GM12878 (cell line): ENCODE results near the gene ENPP7. TPM values are rescaled to one million over a fixed set of nuclear protein-coding genes. Genes with fewer than 3 reads are reported as not detected.

ENCODE experiments used
- ATAC-seq: fragments of 200-7000 bp; cut with Tn5 transposase; 3 replicates; pipeline ENCODE4 v1.9.1; 2020; ENCODE audit warnings: mild to moderate bottlenecking, moderate library complexity
- BruUV-seq: library from RNA; stranded (reverse); fragments of 400-500 nt; replicated peaks from 2 replicates; lab custom pipeline; 2021; lab: Mats Ljungman, UMichigan
- CTCF ChIA-PET: fragments of 300-600 bp; sonication (Branson Sonifier 250); formaldehyde crosslinking; extraction: SDS; loops from one replicate; lab custom pipeline; 2021; ENCODE audit warnings: inconsistent platforms; lab: Yijun Ruan, JAX
- POLR2A ChIA-PET: fragments of 350-600 bp; formaldehyde crosslinking; extraction: SDS; loops from one replicate; lab custom pipeline; 2021; ENCODE audit warnings: inconsistent platforms; lab: Charles Lee
- RAD21 ChIA-PET: fragments of 300-600 bp; sonication (Branson Sonifier 250); formaldehyde crosslinking; loops from one replicate; lab custom pipeline; 2023; ENCODE audit warnings: antibody characterized with exemption; ENCODE audit not compliant: unreplicated experiment; lab: Charles Lee
- SMC1A ChIA-PET: fragments of 300-600 bp; sonication (Branson Sonifier 250); formaldehyde crosslinking; loops from one replicate; lab custom pipeline; 2023; ENCODE audit not compliant: unreplicated experiment, uncharacterized antibody; lab: Charles Lee
- DNase-seq: peaks from one replicate; pipeline ENCODE4 v3.0.0-alpha.2; 2011; ENCODE audit warnings: low read depth, low spot score
- FAIRE-seq: peaks from 3 replicates; lab custom pipeline; 2011; peaks lifted over from hg19 to GRCh38; lab: Jason Lieb, UNC
- H2AFZ ChIP-seq: 2 replicates; pipeline ENCODE4 v1.6.0; 2011; ENCODE audit warnings: low read depth, low read length, control low read depth; ENCODE audit not compliant: control insufficient read depth
- H3K27ac ChIP-seq: 2 replicates; pipeline ENCODE4 v1.5.1; 2011; ENCODE audit warnings: control low read depth; ENCODE audit not compliant: control insufficient read depth, insufficient read depth
- H3K27me3 ChIP-seq, 2 experiments: replicated peaks in 1 of 2; 2 replicates each; pipeline versions ENCODE4 v1.6.0 to v1.6.1; 2011; ENCODE audit warnings: low read length in 1 of 2; ENCODE audit not compliant: control insufficient read depth in 2 of 2, insufficient read depth in 2 of 2
- H3K36me3 ChIP-seq, 2 experiments: 2 replicates each; pipeline ENCODE4 v1.5.1; 2011; ENCODE audit warnings: low read length in 1 of 2; ENCODE audit not compliant: control insufficient read depth in 2 of 2, insufficient read depth in 2 of 2
- H3K4me1 ChIP-seq: 2 replicates; pipeline ENCODE4 v1.6.1; 2011; ENCODE audit warnings: mild to moderate bottlenecking, low read length, moderate library complexity, mixed read lengths; ENCODE audit not compliant: control insufficient read depth, insufficient read depth
- H3K4me2 ChIP-seq: 2 replicates; pipeline ENCODE4 v1.6.0; 2011; ENCODE audit warnings: control low read depth; ENCODE audit not compliant: control insufficient read depth, insufficient read depth
- H3K4me3 ChIP-seq: fragments of 200-600 bp; sonication (generic); 2 replicates; pipeline ENCODE4 v1.5.1; 2016
- H3K79me2 ChIP-seq: 2 replicates; pipeline ENCODE4 v1.6.0; 2011; ENCODE audit warnings: low read length; ENCODE audit not compliant: control insufficient read depth, insufficient read depth
- H3K9ac ChIP-seq: 2 replicates; pipeline ENCODE4 v1.8.0; 2011; ENCODE audit warnings: low read length, control low read depth, mixed read lengths; ENCODE audit not compliant: control insufficient read depth, insufficient read depth
- H3K9me3 ChIP-seq: replicated peaks from 3 replicates; pipeline ENCODE4 v1.5.1; 2011; ENCODE audit warnings: mild to moderate bottlenecking, low read length; ENCODE audit not compliant: control insufficient read depth, insufficient read depth
- H4K20me1 ChIP-seq: 2 replicates; pipeline ENCODE4 v1.6.0; 2011; ENCODE audit not compliant: control insufficient read depth, insufficient read depth
- EGR1 ChIP-seq, 2 experiments: IDR thresholded peaks; 1 replicate in 1 of 2; 2 replicates in 1 of 2; pipeline ENCODE4 v1.6.1; 2011 to 2012; ENCODE audit warnings: low read depth in 2 of 2, low read length in 2 of 2, borderline replicate concordance in 1 of 2, mild to moderate bottlenecking in 1 of 2, moderate library complexity in 1 of 2
- FOXM1 ChIP-seq: IDR thresholded peaks from 2 replicates; pipeline ENCODE4 v1.6.1; 2012; ENCODE audit warnings: low read depth, mild to moderate bottlenecking, inconsistent platforms, low read length, moderate library complexity
- LARP7 ChIP-seq: fragments of 450-650 bp; IDR thresholded peaks from 2 replicates; pipeline ENCODE4 v1.6.1; 2017; ENCODE audit warnings: mild to moderate bottlenecking
- MEF2A ChIP-seq: IDR thresholded peaks from 2 replicates; pipeline ENCODE4 v1.6.1; 2011; ENCODE audit warnings: low read depth, mild to moderate bottlenecking, low read length, moderate library complexity; ENCODE audit not compliant: insufficient read depth
- NFIC ChIP-seq: IDR thresholded peaks from 2 replicates; pipeline ENCODE4 v1.6.1; 2012; ENCODE audit warnings: low read depth, mild to moderate bottlenecking, inconsistent platforms, low read length, moderate library complexity
- RCOR1 ChIP-seq: conservative IDR thresholded peaks from 2 replicates; pipeline ENCODE4 v1.6.1; 2012; ENCODE audit warnings: low read depth, low read length, improper control_type of control experiment
- SIX5 ChIP-seq: IDR thresholded peaks from 2 replicates; pipeline ENCODE4 v1.6.1; 2011; ENCODE audit warnings: mild to moderate bottlenecking, low read depth, low read length, moderate library complexity; ENCODE audit not compliant: severe bottlenecking
- SMAD5 ChIP-seq: IDR thresholded peaks from 2 replicates; pipeline ENCODE4 v1.6.1; 2016; ENCODE audit warnings: antibody characterized with exemption, low read depth
- ZNF622 ChIP-seq: fragments of 450-650 bp; IDR thresholded peaks from 2 replicates; pipeline ENCODE4 v1.6.1; 2017; ENCODE audit warnings: mild to moderate bottlenecking, inconsistent platforms
- WGBS: methylation state at CpG from one replicate; pipeline ENCODE4 v1.1.6; 2016; ENCODE audit warnings: low lambda C conversion rate; ENCODE audit not compliant: insufficient replicate concordance, insufficient coverage; ENCODE audit errors: missing lambda C conversion rate; 5-methylcytosine and 5-hydroxymethylcytosine counted together
- in situ Hi-C: fragments of 300-500 bp; cut with MboI; formaldehyde crosslinking; loops from 9 replicates; pipeline ENCODE4 v1.14.3; 2018; ENCODE audit warnings: mixed read lengths
- intact Hi-C: fragments of 100-400 bp; cut with micrococcal nuclease; formaldehyde crosslinking; loops from one replicate; pipeline ENCODE4 v1.14.2; 2022; ENCODE audit not compliant: unreplicated experiment
- polyA plus RNA-seq, 11 experiments: library from polyadenylated mRNA; depleted of rRNA in 4 of 11; unstranded in 6 of 11; stranded (reverse) in 5 of 11; fragments of >200 nt; fragmentation: Nextera tagmentation in 4 of 11; fragmentation: Illumina TruSeq in 1 of 11; extraction: Ambion mirVana in 4 of 11; extraction: Trizol in 1 of 11; gene quantifications; 1 replicate in 1 of 11; 2 replicates in 10 of 11; pipeline versions ENCODE4 v1.2.1 to v1.2.3, GENCODE V29; 2011 to 2016; ENCODE audit warnings: inconsistent platforms in 2 of 11, missing spikeins in 2 of 11, low read depth in 1 of 11
- total RNA-seq, 4 experiments: library from RNA; depleted of rRNA in 3 of 4; stranded (reverse); fragments of >200 nt in 3 of 4; fragmentation: Illumina TruSeq in 1 of 4; extraction: Trizol in 1 of 4; gene quantifications; 2 replicates each; pipeline versions ENCODE4 v1.2.1 to v1.2.3, GENCODE V29; 2013 to 2021

Gene ENPP7
- total and polyA plus RNA-seq, 10 of the 15 experiments (the other 5 are each of a cell fraction or from before 2014, with no cell fraction given), result 0.04 to 0.41 (median 0.18) TPM; not detected in 1

- intact Hi-C loops, result no loop called here
- no peaks in the 10 kb centered on the region for H3K9me3 ChIP-seq
- H3K4me2 ChIP-seq, result no peak overlapping the region
- ChIA-PET RAD21 (no interaction called here), POLR2A (no interaction called here), CTCF (no interaction called here), SMC1A (no interaction called here)
- H4K20me1 ChIP-seq, result no peaks in the 10 kb centered on the region
- in situ Hi-C loops, result no loop called here
- H3K27me3 ChIP-seq, result no peaks in the 10 kb centered on the region
- H3K79me2 ChIP-seq, result no peaks in the 10 kb centered on the region
- no peaks in the 10 kb centered on the region for H3K4me1 ChIP-seq
- no peak overlapping the region for H3K4me3 ChIP-seq
- ATAC-seq, result no peak
- WGBS, result 54% methylated on average over 15 of the region's 15 CpGs
- DNase-seq, result no peak
- no TSS peak for BruUV-seq
- FAIRE-seq, result no peak
- TF ChIP-seq LARP7 (no peak), RCOR1 (no peak), FOXM1 (no peak), NFIC (no peak), SIX5 (no peak), ZNF622 (no peak), SMAD5 (no peak), EGR1 (IDR thresholded peaks at IDR 0.05; ENCODE audit: borderline replicate concordance in 1 of 2, low read depth in 2 of 2, low read length in 2 of 2) (no peak), MEF2A (no peak)
- no peaks in the 10 kb centered on the region for H3K36me3 ChIP-seq
- no peak overlapping the region for H3K27ac ChIP-seq
- H2AFZ ChIP-seq, result no peak overlapping the region
- no peak overlapping the region for H3K9ac ChIP-seq
These were observed 9.9 kb upstream of the ENPP7 start for GRCh38 chr17:79720705-79721292.
